Loucy (cell line): Measurements from ENCODE around the gene SRBD1.

ENCODE experiments used
- CTCF ChIP-seq: fragments of 200-600 bp; sonication (generic); conservative IDR thresholded peaks from 2 replicates; pipeline ENCODE4 v1.5.1; 2014; ENCODE audit warnings: mild to moderate bottlenecking, antibody characterized with exemption, low read length
- EZH2phosphoT487 ChIP-seq: fragments of 200-600 bp; IDR thresholded peaks from 2 replicates; pipeline ENCODE4 v1.6.1; 2018; ENCODE audit warnings: antibody characterized with exemption, mild to moderate bottlenecking, moderate library complexity, borderline replicate concordance

DNA sequence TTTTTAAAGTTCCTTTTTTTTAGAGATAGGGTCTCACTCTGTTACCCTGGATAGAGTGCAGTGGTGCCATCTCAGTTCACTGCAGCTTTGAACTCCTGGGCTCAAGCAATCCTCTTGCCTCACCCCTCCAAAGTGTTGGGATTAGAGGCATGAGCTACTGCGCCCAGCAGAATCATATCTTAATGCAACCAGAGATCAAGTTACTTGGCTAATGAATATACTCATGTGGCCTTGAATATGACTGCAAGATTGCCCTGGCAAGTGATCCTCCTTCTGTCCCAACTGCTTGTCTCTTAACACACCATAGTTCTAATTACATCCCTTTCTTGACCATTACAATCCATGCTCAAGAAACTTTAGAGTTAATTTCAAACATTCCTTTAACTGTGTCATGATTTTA, 133.5 kb downstream of the SRBD1 start:
- TF ChIP-seq CTCF (no peak), EZH2phosphoT487 (no peak)
